ENCODE data around the gene PRRC2B.
A peak's percentile ranks its signal among the peaks of the same experiment; 100 is the strongest.

Gene PRRC2B

GRCh38 chr9:131484560-131485185 lies 90.8 kb downstream of the PRRC2B start:
- no peak for DNase-seq

- no peak for DNase-seq
Observed at GRCh38 chr9:131485206-131485605, 91.3 kb downstream of the PRRC2B start.

- DNase-seq: no peak
Observed at GRCh38 chr9:131485728-131486422, 92.0 kb downstream of the PRRC2B start.

GRCh38 chr9:131487001-131487400 lies 93.1 kb downstream of the PRRC2B start:
- no peak for DNase-seq

GRCh38 chr9:131487621-131488031 lies 93.7 kb downstream of the PRRC2B start:
- DNase-seq: no peak

- DNase-seq: no peak
Observed at GRCh38 chr9:131490514-131490913, 96.6 kb downstream of the PRRC2B start.

GRCh38 chr9:131491001-131491710 lies 97.3 kb downstream of the PRRC2B start:
- no peak for DNase-seq

- DNase-seq: no peak
Observed at GRCh38 chr9:131492070-131492469, 98.2 kb downstream of the PRRC2B start.

- DNase-seq: no peak
Observed at GRCh38 chr9:131494296-131494870, 100.5 kb downstream of the PRRC2B start.

GRCh38 chr9:131495785-131496184 lies 101.9 kb downstream of the PRRC2B start:
- no peak for DNase-seq

- DNase-seq: no peak
Observed at GRCh38 chr9:131496844-131497405, 103.0 kb downstream of the PRRC2B start.

GRCh38 chr9:131499254-131499767 lies 105.4 kb downstream of the PRRC2B start:
- DNase-seq: no peak

GRCh38 chr9:131500377-131500776 lies 106.5 kb downstream of the PRRC2B start:
- DNase-seq: peak in 1 of 51 donors; percentile 43

- no peak for DNase-seq
Observed at GRCh38 chr9:131500939-131501541, 107.2 kb downstream of the PRRC2B start.

- DNase-seq: peak; percentile 25 to 92 (median 77)
Observed at GRCh38 chr9:131502781-131503625, 109.1 kb downstream of the PRRC2B start, which contains the start of gene POMT1. POMT1 (plus strand) TSS chr9:131502918; CDS start chr9:131504219, 1,301 bp downstream.

GRCh38 chr9:131503626-131504465 lies 110.0 kb downstream of the PRRC2B start:
- DNase-seq: peak in 2 of 51 donors; percentile 6 to 19

GRCh38 chr9:131505012-131505411 lies 111.1 kb downstream of the PRRC2B start:
- no peak for DNase-seq

GRCh38 chr9:131511416-131511815 lies 117.5 kb downstream of the PRRC2B start:
- no peak for DNase-seq

GRCh38 chr9:131511880-131512279 lies 118.0 kb downstream of the PRRC2B start:
- DNase-seq: no peak

All from hypothalamus (tissue), 51 donors.